ENCODE results near the gene MAD1L1.

DNA sequence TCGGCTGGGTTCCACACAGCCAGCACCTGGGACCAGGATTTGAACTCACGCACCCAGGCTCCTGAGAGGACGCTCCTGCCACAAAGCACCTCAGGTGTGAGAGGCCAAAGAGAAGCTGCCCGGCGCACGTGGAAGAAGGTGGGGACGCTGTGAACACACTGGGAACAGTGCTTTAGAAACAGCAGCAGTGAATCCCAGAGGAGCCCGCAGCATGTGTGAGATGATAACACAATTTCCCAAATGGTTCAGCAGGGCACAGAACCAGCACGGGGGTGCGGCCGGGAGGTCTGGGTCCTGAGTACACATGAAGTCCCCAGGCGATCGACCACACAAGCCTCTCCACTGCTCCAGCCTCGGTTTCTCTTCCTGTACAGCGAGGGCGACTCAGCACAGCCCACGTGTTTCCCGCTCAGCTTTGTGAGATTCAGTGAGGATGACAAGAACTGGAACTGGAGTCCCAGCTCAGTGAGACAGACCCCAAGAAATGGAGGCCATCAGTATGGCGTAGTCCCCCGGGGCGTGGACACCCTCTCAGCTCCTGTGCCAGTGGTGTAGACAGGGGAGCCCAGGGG, 188.3 kb downstream of the MAD1L1 start:
- TF ChIP-seq EZH2 (IDR thresholded peaks at IDR 0.05; ENCODE audit: low read length, missing control alignments), result no peak
- TF ChIP-seq, protein P1, sequence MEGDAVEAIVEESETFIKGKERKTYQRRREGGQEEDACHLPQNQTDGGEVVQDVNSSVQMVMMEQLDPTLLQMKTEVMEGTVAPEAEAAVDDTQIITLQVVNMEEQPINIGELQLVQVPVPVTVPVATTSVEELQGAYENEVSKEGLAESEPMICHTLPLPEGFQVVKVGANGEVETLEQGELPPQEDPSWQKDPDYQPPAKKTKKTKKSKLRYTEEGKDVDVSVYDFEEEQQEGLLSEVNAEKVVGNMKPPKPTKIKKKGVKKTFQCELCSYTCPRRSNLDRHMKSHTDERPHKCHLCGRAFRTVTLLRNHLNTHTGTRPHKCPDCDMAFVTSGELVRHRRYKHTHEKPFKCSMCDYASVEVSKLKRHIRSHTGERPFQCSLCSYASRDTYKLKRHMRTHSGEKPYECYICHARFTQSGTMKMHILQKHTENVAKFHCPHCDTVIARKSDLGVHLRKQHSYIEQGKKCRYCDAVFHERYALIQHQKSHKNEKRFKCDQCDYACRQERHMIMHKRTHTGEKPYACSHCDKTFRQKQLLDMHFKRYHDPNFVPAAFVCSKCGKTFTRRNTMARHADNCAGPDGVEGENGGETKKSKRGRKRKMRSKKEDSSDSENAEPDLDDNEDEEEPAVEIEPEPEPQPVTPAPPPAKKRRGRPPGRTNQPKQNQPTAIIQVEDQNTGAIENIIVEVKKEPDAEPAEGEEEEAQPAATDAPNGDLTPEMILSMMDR (conservative IDR thresholded peaks at IDR 0.05 in 1 of 2, IDR thresholded peaks at IDR 0.05 in 1 of 2; ENCODE audit: low read depth in 1 of 2, low read length in 2 of 2), result no peak

Data from fibroblast of lung (primary cell).